ENCODE data around the gene SCNN1B. TPM values are rescaled to one million over a fixed set of nuclear protein-coding genes. Genes with fewer than 3 reads are reported as not detected.

Gene SCNN1B
- total and polyA plus RNA-seq, 2 donors (not counting 1 experiment from before 2014, with no cell fraction given) = not detected

- no peaks in the 10 kb centered on the region for H3K36me3 ChIP-seq (ENCODE audit: control insufficient read depth, insufficient read depth, low read length)
- no peaks in the 10 kb centered on the region for H3K4me1 ChIP-seq (ENCODE audit: control insufficient read depth, extremely low read depth, insufficient read depth, low read length)
- no peaks in the 10 kb centered on the region for H3K9me3 ChIP-seq (ENCODE audit: control insufficient read depth, insufficient read depth, low read depth, low read length)
- no peaks in the 10 kb centered on the region for H3K79me2 ChIP-seq (ENCODE audit: control insufficient read depth, insufficient read depth, low read length)
- no peaks in the 10 kb centered on the region for H4K20me1 ChIP-seq (ENCODE audit: control insufficient read depth, extremely low read depth, insufficient read depth, low read length)
- no peak overlapping the region for H2AFZ ChIP-seq (ENCODE audit: low read length)
- DNase-seq (ENCODE audit: low read depth in 2 of 2) = no peak
- H3K9ac ChIP-seq (ENCODE audit: insufficient read depth, low read length) = no peak overlapping the region
- no peak overlapping the region for H3K4me3 ChIP-seq (replicated peaks in 1 of 4; ENCODE audit: control extremely low read depth in 1 of 4, insufficient read depth in 1 of 4, low read depth in 3 of 4, low read length in 4 of 4)
- TF ChIP-seq EZH2 (IDR thresholded peaks at IDR 0.05; ENCODE audit: low read length, missing control alignments) (no peak), CTCF (conservative IDR thresholded peaks at IDR 0.05 in 1 of 2, IDR thresholded peaks at IDR 0.05 in 1 of 2; ENCODE audit: low read depth in 1 of 2, low read length in 2 of 2) (no peak)
- no peak overlapping the region for H3K4me2 ChIP-seq (ENCODE audit: extremely low read depth, insufficient read depth, low read length)
- peaks cover 2% of the 10 kb centered on the region for H3K27me3 ChIP-seq (ENCODE audit: control insufficient read depth, insufficient read depth, low read length)
- no peak overlapping the region for H3K27ac ChIP-seq (ENCODE audit: insufficient read depth, low read length)
Observed at GRCh38 chr16:23378256-23378655, 76.2 kb downstream of the SCNN1B start.

GRCh38 chr16:23378921-23379320, 76.8 kb downstream of the SCNN1B start:
- Histone ChIP-seq H3K36me3 (ENCODE audit: control insufficient read depth, insufficient read depth, low read length) (no peaks in the 10 kb centered on the region), H3K9ac (ENCODE audit: insufficient read depth, low read length) (no peak overlapping the region), H4K20me1 (ENCODE audit: control insufficient read depth, extremely low read depth, insufficient read depth, low read length) (no peaks in the 10 kb centered on the region), H2AFZ (ENCODE audit: low read length) (no peak overlapping the region), H3K27ac (ENCODE audit: insufficient read depth, low read length) (no peak overlapping the region), H3K4me2 (ENCODE audit: extremely low read depth, insufficient read depth, low read length) (no peak overlapping the region), H3K4me1 (ENCODE audit: control insufficient read depth, extremely low read depth, insufficient read depth, low read length) (no peaks in the 10 kb centered on the region), H3K79me2 (ENCODE audit: control insufficient read depth, insufficient read depth, low read length) (no peaks in the 10 kb centered on the region), H3K4me3 (replicated peaks in 1 of 4; ENCODE audit: control extremely low read depth in 1 of 4, insufficient read depth in 1 of 4, low read depth in 3 of 4, low read length in 4 of 4) (no peak overlapping the region), H3K27me3 (ENCODE audit: control insufficient read depth, insufficient read depth, low read length) (peaks cover 2% of the 10 kb centered on the region), H3K9me3 (ENCODE audit: control insufficient read depth, insufficient read depth, low read depth, low read length) (no peaks in the 10 kb centered on the region)
- TF ChIP-seq EZH2 (IDR thresholded peaks at IDR 0.05; ENCODE audit: low read length, missing control alignments) = no peak
- no peak for TF ChIP-seq CTCF (conservative IDR thresholded peaks at IDR 0.05 in 1 of 2, IDR thresholded peaks at IDR 0.05 in 1 of 2; ENCODE audit: low read depth in 1 of 2, low read length in 2 of 2)
- no peak for DNase-seq (ENCODE audit: low read depth in 2 of 2)

- H3K9me3 ChIP-seq (ENCODE audit: control insufficient read depth, insufficient read depth, low read depth, low read length) = no peaks in the 10 kb centered on the region
- H2AFZ ChIP-seq (ENCODE audit: low read length) = no peak overlapping the region
- no peaks in the 10 kb centered on the region for H4K20me1 ChIP-seq (ENCODE audit: control insufficient read depth, extremely low read depth, insufficient read depth, low read length)
- H3K79me2 ChIP-seq (ENCODE audit: control insufficient read depth, insufficient read depth, low read length) = no peaks in the 10 kb centered on the region
- H3K4me1 ChIP-seq (ENCODE audit: control insufficient read depth, extremely low read depth, insufficient read depth, low read length) = no peaks in the 10 kb centered on the region
- no peak overlapping the region for H3K27ac ChIP-seq (ENCODE audit: insufficient read depth, low read length)
- H3K36me3 ChIP-seq (ENCODE audit: control insufficient read depth, insufficient read depth, low read length) = no peaks in the 10 kb centered on the region
- H3K27me3 ChIP-seq (ENCODE audit: control insufficient read depth, insufficient read depth, low read length) = peaks cover 2% of the 10 kb centered on the region
- no peak overlapping the region for H3K9ac ChIP-seq (ENCODE audit: insufficient read depth, low read length)
- no peak for DNase-seq (ENCODE audit: low read depth in 2 of 2)
- no peak overlapping the region for H3K4me2 ChIP-seq (ENCODE audit: extremely low read depth, insufficient read depth, low read length)
- no peak overlapping the region for H3K4me3 ChIP-seq (replicated peaks in 1 of 4; ENCODE audit: control extremely low read depth in 1 of 4, insufficient read depth in 1 of 4, low read depth in 3 of 4, low read length in 4 of 4)
- TF ChIP-seq CTCF (conservative IDR thresholded peaks at IDR 0.05 in 1 of 2, IDR thresholded peaks at IDR 0.05 in 1 of 2; ENCODE audit: low read depth in 1 of 2, low read length in 2 of 2) = no peak
- TF ChIP-seq EZH2 (IDR thresholded peaks at IDR 0.05; ENCODE audit: low read length, missing control alignments) = no peak
Observed at GRCh38 chr16:23379707-23380106, 77.6 kb downstream of the SCNN1B start.
